IMR-90 (cell line): Measurements from ENCODE around the gene BATF2. TPM values are rescaled to one million over a fixed set of nuclear protein-coding genes. Genes with fewer than 3 reads are reported as not detected.

Experiments used
- ATAC-seq: fragments of 200-7000 bp; cut with Tn5 transposase; 2 replicates; pipeline ENCODE4 v1.9.1; 2020; ENCODE audit warnings: low read depth, mild to moderate bottlenecking, moderate library complexity
- BruUV-seq: library from RNA; stranded (reverse); fragments of 400-500 nt; replicated peaks from 2 replicates; lab custom pipeline; 2021; lab: Mats Ljungman, UMichigan
- CTCF ChIA-PET: fragments of 300-600 bp; formaldehyde crosslinking; extraction: SDS; loops from one replicate; lab custom pipeline; 2021; ENCODE audit warnings: antibody characterized with exemption; lab: Yijun Ruan, JAX
- POLR2A ChIA-PET: fragments of 300-600 bp; sonication (Branson Sonifier 250); formaldehyde crosslinking; loops from one replicate; lab custom pipeline; 2022; ENCODE audit warnings: antibody characterized with exemption; ENCODE audit not compliant: unreplicated experiment; lab: Charles Lee
- DNase-seq: peaks from one replicate; pipeline ENCODE4 v3.0.0; 2013
- H2AFZ ChIP-seq: replicated peaks from 2 replicates; pipeline ENCODE3; 2013; ENCODE audit warnings: low read length, mild to moderate bottlenecking; ENCODE audit not compliant: poor library complexity
- H2AK5ac ChIP-seq: 2 replicates; pipeline ENCODE4 v1.6.1; 2013; ENCODE audit warnings: low read depth, low read length, inconsistent platforms
- H2AK9ac ChIP-seq: replicated peaks from 2 replicates; pipeline ENCODE3; 2013; ENCODE audit warnings: mild to moderate bottlenecking, low read depth, low read length, moderate library complexity; ENCODE audit not compliant: poor library complexity
- H2BK120ac ChIP-seq: 2 replicates; pipeline ENCODE4 v1.6.1; 2013; ENCODE audit warnings: low read depth, low read length, inconsistent platforms
- H2BK15ac ChIP-seq: 3 replicates; pipeline ENCODE4 v1.6.1; 2013; ENCODE audit warnings: low read depth, low read length, inconsistent platforms
- H2BK20ac ChIP-seq: 2 replicates; pipeline ENCODE4 v1.6.1; 2013; ENCODE audit warnings: low read depth, mild to moderate bottlenecking, inconsistent platforms, low read length, moderate library complexity
- H2BK5ac ChIP-seq: 2 replicates; pipeline ENCODE4 v1.6.1; 2013; ENCODE audit warnings: mild to moderate bottlenecking, low read depth, low read length, inconsistent platforms; ENCODE audit not compliant: poor library complexity, severe bottlenecking
- H3K14ac ChIP-seq: replicated peaks from 2 replicates; pipeline ENCODE4 v1.6.1; 2013; ENCODE audit warnings: low read depth, low read length, inconsistent platforms
- H3K18ac ChIP-seq: 2 replicates; pipeline ENCODE4 v1.6.1; 2013; ENCODE audit warnings: low read depth, low read length, control low read depth
- H3K23ac ChIP-seq: 2 replicates; pipeline ENCODE4 v1.6.1; 2013; ENCODE audit warnings: low read depth, low read length, inconsistent platforms
- H3K27ac ChIP-seq: 2 replicates; pipeline ENCODE4 v1.5.1; 2013; ENCODE audit warnings: mild to moderate bottlenecking, control low read depth, low read length; ENCODE audit not compliant: insufficient read depth
- H3K27me3 ChIP-seq: 2 replicates; pipeline ENCODE4 v1.6.1; 2013; ENCODE audit warnings: low read length; ENCODE audit not compliant: control insufficient read depth, insufficient read depth
- H3K36me3 ChIP-seq: 2 replicates; pipeline ENCODE4 v1.6.1; 2013; ENCODE audit warnings: low read length, mixed read lengths; ENCODE audit not compliant: control insufficient read depth, insufficient read depth
- H3K4ac ChIP-seq: 2 replicates; pipeline ENCODE4 v1.6.1; 2013; ENCODE audit warnings: low read depth, low read length, inconsistent platforms
- H3K4me1 ChIP-seq: 2 replicates; pipeline ENCODE4 v1.6.1; 2013; ENCODE audit warnings: low read length, mixed read lengths; ENCODE audit not compliant: control insufficient read depth, insufficient read depth
- H3K4me2 ChIP-seq: 2 replicates; pipeline ENCODE4 v1.6.1; 2013; ENCODE audit warnings: low read depth, mild to moderate bottlenecking, control low read depth, low read length, moderate library complexity
- H3K4me3 ChIP-seq: 2 replicates; pipeline ENCODE4 v1.5.1; 2013; ENCODE audit warnings: low read depth, mild to moderate bottlenecking, control low read depth, low read length, moderate library complexity; ENCODE audit not compliant: insufficient read depth
- H3K56ac ChIP-seq: 2 replicates; pipeline ENCODE4 v1.6.1; 2013; ENCODE audit warnings: low read length, inconsistent platforms; ENCODE audit not compliant: insufficient read depth; ENCODE audit errors: extremely low read depth
- H3K79me1 ChIP-seq, 2 experiments: 2 replicates each; pipeline ENCODE4 v1.6.1; 2013; ENCODE audit warnings: low read length in 2 of 2, inconsistent platforms in 1 of 2, low read depth in 1 of 2
- H3K9ac ChIP-seq: 2 replicates; pipeline ENCODE4 v1.6.1; 2013; ENCODE audit warnings: low read depth, low read length, control low read depth
- H3K9me1 ChIP-seq: 2 replicates; pipeline ENCODE4 v1.6.1; 2013; ENCODE audit warnings: low read length, inconsistent platforms; ENCODE audit not compliant: insufficient read depth
- H3K9me3 ChIP-seq: 2 replicates; pipeline ENCODE4 v1.6.1; 2013; ENCODE audit warnings: low read length; ENCODE audit not compliant: control insufficient read depth, insufficient read depth
- H4K20me1 ChIP-seq: 2 replicates; pipeline ENCODE4 v1.6.1; 2013; ENCODE audit warnings: low read length, inconsistent platforms; ENCODE audit not compliant: insufficient read depth
- H4K5ac ChIP-seq: 2 replicates; pipeline ENCODE4 v1.6.1; 2013; ENCODE audit warnings: mild to moderate bottlenecking, low read depth, low read length, control low read depth
- H4K8ac ChIP-seq, 2 experiments: 2 replicates each; pipeline ENCODE4 v1.6.1; 2013; ENCODE audit warnings: low read depth in 2 of 2, low read length in 2 of 2, control low read depth in 1 of 2, inconsistent platforms in 1 of 2
- H4K91ac ChIP-seq: 2 replicates; pipeline ENCODE4 v1.6.1; 2013; ENCODE audit warnings: low read depth, low read length, inconsistent platforms; ENCODE audit not compliant: insufficient read depth
- BHLHE40 ChIP-seq: fragments of 150-350 bp; IDR thresholded peaks from 2 replicates; pipeline ENCODE4 v1.6.1; 2016; ENCODE audit warnings: mild to moderate bottlenecking, low read depth, low read length
- CHD1 ChIP-seq: IDR thresholded peaks from 2 replicates; pipeline ENCODE4 v1.6.1; 2012; ENCODE audit warnings: low read depth, low read length, improper control_type of control experiment
- CTCF ChIP-seq: conservative IDR thresholded peaks from 2 replicates; pipeline ENCODE4 v1.5.1; 2012; ENCODE audit warnings: mild to moderate bottlenecking, low read depth, low read length, improper control_type of control experiment
- FOS ChIP-seq: fragments of 150-350 bp; IDR thresholded peaks from 2 replicates; pipeline ENCODE4 v1.6.1; 2016; ENCODE audit warnings: low read depth, low read length
- MAFK ChIP-seq: IDR thresholded peaks from 2 replicates; pipeline ENCODE4 v1.6.1; 2012; ENCODE audit warnings: low read depth, low read length, improper control_type of control experiment
- MAZ ChIP-seq: IDR thresholded peaks from 2 replicates; pipeline ENCODE4 v1.6.1; 2012; ENCODE audit warnings: low read depth, mild to moderate bottlenecking, low read length, improper control_type of control experiment, moderate library complexity, borderline replicate concordance
- MXI1 ChIP-seq: IDR thresholded peaks from 2 replicates; pipeline ENCODE4 v1.6.1; 2012; ENCODE audit warnings: low read depth, mild to moderate bottlenecking, low read length, moderate library complexity, borderline replicate concordance
- NFE2L2 ChIP-seq: fragments of 150-350 bp; IDR thresholded peaks from 2 replicates; pipeline ENCODE4 v1.6.1; 2016; ENCODE audit warnings: low read depth, mild to moderate bottlenecking, low read length
- POLR2A ChIP-seq: IDR thresholded peaks from 2 replicates; pipeline ENCODE4 v1.6.1; 2012; ENCODE audit warnings: mild to moderate bottlenecking, low read depth, low read length
- RAD21 ChIP-seq: IDR thresholded peaks from 2 replicates; pipeline ENCODE4 v1.6.1; 2012; ENCODE audit warnings: low read length, improper control_type of control experiment
- RFX5 ChIP-seq: IDR thresholded peaks from 2 replicates; pipeline ENCODE4 v1.8.0; 2012; ENCODE audit warnings: low read depth, mild to moderate bottlenecking, low read length, moderate library complexity
- SMC3 ChIP-seq: fragments of 150-350 bp; IDR thresholded peaks from 2 replicates; pipeline ENCODE4 v1.6.1; 2016; ENCODE audit warnings: low read depth, mild to moderate bottlenecking, antibody characterized with exemption, low read length, moderate library complexity
- WGBS, 2 experiments: methylation state at CpG; one replicate each; pipeline versions ENCODE4 v1.1.5 to v1.1.7; 2013; ENCODE audit warnings: missing lambda C conversion rate in 2 of 2; ENCODE audit not compliant: insufficient read length in 1 of 2; ENCODE audit errors: extremely low coverage in 2 of 2; 5-methylcytosine and 5-hydroxymethylcytosine counted together
- dilution Hi-C: fragments of 300-500 bp; cut with HindIII; formaldehyde crosslinking; loops from one replicate; pipeline ENCODE4 v1.14.3; 2018; ENCODE audit warnings: low sequenced_read_pairs; ENCODE audit not compliant: unreplicated experiment
- in situ Hi-C: fragments of 300-500 bp; cut with MboI; formaldehyde crosslinking; loops from 3 replicates; pipeline ENCODE4 v1.14.3; 2019; ENCODE audit warnings: low sequenced_read_pairs, inconsistent platforms, mixed read lengths
- intact Hi-C: fragments of 100-400 bp; cut with micrococcal nuclease; formaldehyde crosslinking; loops from 2 replicates; pipeline ENCODE4 v1.10.0; 2022
- polyA plus RNA-seq, 3 experiments: library from polyadenylated mRNA; depleted of rRNA; stranded (reverse); fragments of >200 nt; gene quantifications; 2 replicates each; pipeline ENCODE4 v1.2.3, GENCODE V29; 2012; ENCODE audit warnings: low replicate concordance in 1 of 3
- total RNA-seq: library from RNA; depleted of rRNA; stranded (reverse); fragments of >200 nt; gene quantifications from 2 replicates; pipeline ENCODE4 v1.2.3, GENCODE V29; 2012

BATF2 gene
- total and polyA plus RNA-seq, 2 of the 4 experiments (the other 2 are of a cell fraction), result 0.36 to 1.2 TPM

DNA sequence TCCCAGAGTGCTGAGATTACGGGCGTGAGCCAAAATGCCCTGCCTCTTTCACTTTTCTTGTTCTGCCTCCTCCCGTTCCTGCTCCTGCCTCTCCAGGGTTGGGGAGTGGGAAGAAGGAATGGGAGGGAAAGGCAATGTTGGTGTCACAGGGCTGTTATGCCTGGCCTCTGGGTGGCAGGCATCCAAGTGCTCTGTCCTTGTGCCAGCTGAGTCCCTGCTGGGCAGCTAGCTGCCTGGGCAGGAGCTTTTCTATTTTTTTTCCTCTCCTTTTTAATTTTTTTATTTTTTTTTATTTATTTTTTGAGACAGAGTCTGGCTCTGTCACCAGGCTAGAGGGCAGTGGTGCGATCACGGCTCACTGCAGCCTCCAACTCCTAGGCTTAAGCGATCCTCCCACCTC is 40.2 kb upstream of the BATF2 start:
- ATAC-seq, result no peak
- H3K4me3 ChIP-seq, result no peak overlapping the region
- H3K9me3 ChIP-seq, result no peaks in the 10 kb centered on the region
- no peak overlapping the region for H2BK5ac ChIP-seq
- no peak for DNase-seq
- no peak overlapping the region for H2AK9ac ChIP-seq
- H3K56ac ChIP-seq, result no peak overlapping the region
- H3K4me1 ChIP-seq, result no peaks in the 10 kb centered on the region
- no peak overlapping the region for H3K23ac ChIP-seq
- intact Hi-C loops (no loop called here), dilution Hi-C loops (no loop called here), in situ Hi-C loops (no loop called here)
- peaks cover 24% of the 10 kb centered on the region; the same call in 1 of the 2 replicates for H3K36me3 ChIP-seq
- POLR2A ChIA-PET, result no interaction called here
- no peak overlapping the region for H3K4ac ChIP-seq
- H3K14ac ChIP-seq, result no peak overlapping the region
- CTCF ChIA-PET, result interaction anchor here (0.6 kb wide), 1 partner anchor 14 kb away, joined by 3 read pairs; no protein-coding TSS in a partner anchor
- BruUV-seq, result no TSS peak
- H3K27ac ChIP-seq, result no peak overlapping the region
- H3K27me3 ChIP-seq, result no peaks in the 10 kb centered on the region
- peaks cover 3 to 4% of the 10 kb centered on the region in 2 experiments; a peak in 3 of 4 replicates for H3K79me1 ChIP-seq
- H3K18ac ChIP-seq, result no peak overlapping the region
- no peak overlapping the region for H4K8ac ChIP-seq
- no peak overlapping the region for H2BK20ac ChIP-seq
- H2BK15ac ChIP-seq, result no peak overlapping the region
- no peak overlapping the region for H3K4me2 ChIP-seq
- WGBS, 2 experiments, result no CpG with 5 or more reads among the region's 6 CpGs
- H3K9ac ChIP-seq, result no peak overlapping the region
- TF ChIP-seq SMC3 (no peak), MXI1 (no peak), POLR2A (no peak), MAFK (no peak), BHLHE40 (no peak), MAZ (no peak), RFX5 (no peak), FOS (no peak), CTCF (no peak), RAD21 (no peak), NFE2L2 (no peak), CHD1 (no peak)
- no peak overlapping the region for H4K91ac ChIP-seq
- no peak overlapping the region for H2AK5ac ChIP-seq
- H4K5ac ChIP-seq, result no peak overlapping the region
- H3K9me1 ChIP-seq, result no peaks in the 10 kb centered on the region
- no peaks in the 10 kb centered on the region for H4K20me1 ChIP-seq
- H2BK120ac ChIP-seq, result no peak overlapping the region
- no peak overlapping the region for H2AFZ ChIP-seq
